GM23338 (cell line): Measurements from ENCODE around the gene PPP1R12C. TPM values are rescaled to one million over a fixed set of nuclear protein-coding genes. Genes with fewer than 3 reads are reported as not detected.

Experiments
- ATAC-seq: fragments of 200-7000 bp; cut with Tn5 transposase; 3 replicates; pipeline ENCODE4 v1.9.1; 2020
- DNase-seq: peaks from one replicate; pipeline ENCODE4 v3.0.0-alpha.2; 2015; ENCODE audit warnings: low spot score
- H2AFZ ChIP-seq: fragments of 200-600 bp; sonication (generic); 2 replicates; pipeline ENCODE4 v1.8.0; 2016; ENCODE audit warnings: antibody characterized with exemption, mild to moderate bottlenecking, moderate library complexity
- H3F3A ChIP-seq: fragments of 200-600 bp; sonication (generic); replicated peaks from 2 replicates; pipeline ENCODE4 v1.8.0; 2017; ENCODE audit warnings: antibody characterized with exemption, mixed run types, low read depth
- H3K27ac ChIP-seq: fragments of 200-600 bp; sonication (generic); 2 replicates; pipeline ENCODE4 v1.6.1; 2016; ENCODE audit warnings: low read depth
- H3K27me3 ChIP-seq: fragments of 200-600 bp; sonication (generic); 2 replicates; pipeline ENCODE4 v1.8.0; 2016; ENCODE audit warnings: mild to moderate bottlenecking, mixed run types, moderate library complexity; ENCODE audit not compliant: insufficient read depth
- H3K36me3 ChIP-seq: fragments of 200-600 bp; sonication (generic); 2 replicates; pipeline ENCODE4 v1.8.0; 2016; ENCODE audit warnings: mild to moderate bottlenecking; ENCODE audit not compliant: insufficient read depth
- H3K4me1 ChIP-seq: fragments of 200-600 bp; sonication (generic); 2 replicates; pipeline ENCODE4 v1.8.0; 2016; ENCODE audit warnings: mild to moderate bottlenecking, moderate library complexity; ENCODE audit not compliant: insufficient read depth
- H3K4me2 ChIP-seq: fragments of 200-600 bp; sonication (generic); 2 replicates; pipeline ENCODE4 v1.7.1; 2017; ENCODE audit warnings: mixed run types
- H3K4me3 ChIP-seq: fragments of 200-600 bp; sonication (generic); 2 replicates; pipeline ENCODE4 v1.6.1; 2016; ENCODE audit warnings: mixed run types
- H3K79me2 ChIP-seq: fragments of 200-600 bp; sonication (generic); replicated peaks from 2 replicates; pipeline ENCODE4 v1.8.0; 2017; ENCODE audit warnings: mild to moderate bottlenecking; ENCODE audit not compliant: insufficient read depth
- H3K9me2 ChIP-seq: fragments of 200-600 bp; sonication (generic); 2 replicates; pipeline ENCODE4 v1.8.0; 2017; ENCODE audit not compliant: insufficient read depth
- H4K20me1 ChIP-seq: fragments of 200-600 bp; sonication (generic); replicated peaks from 2 replicates; pipeline ENCODE4 v1.8.0; 2017; ENCODE audit warnings: mild to moderate bottlenecking; ENCODE audit not compliant: insufficient read depth
- H3K27ac Mint-ChIP-seq: 2 replicates; pipeline ENCODE4 v1.8.0; 2020; ENCODE audit warnings: inconsistent platforms, mild to moderate bottlenecking, moderate library complexity, mixed read lengths
- H3K27me3 Mint-ChIP-seq: 3 replicates; pipeline ENCODE4 v1.8.0; 2022; ENCODE audit warnings: low read depth, mild to moderate bottlenecking, moderate library complexity, mixed read lengths, inconsistent platforms; ENCODE audit not compliant: insufficient read depth, poor library complexity
- H3K36me3 Mint-ChIP-seq: 3 replicates; pipeline ENCODE4 v1.8.0; 2021; ENCODE audit warnings: low read depth, mild to moderate bottlenecking, inconsistent platforms, moderate library complexity, mixed read lengths
- H3K4me1 Mint-ChIP-seq: 3 replicates; pipeline ENCODE4 v1.8.0; 2020; ENCODE audit warnings: mild to moderate bottlenecking, inconsistent platforms, mixed read lengths
- H3K4me3 Mint-ChIP-seq: 3 replicates; pipeline ENCODE4 v1.8.0; 2021; ENCODE audit warnings: moderate library complexity, mild to moderate bottlenecking, inconsistent platforms, mixed read lengths
- H3K9me3 Mint-ChIP-seq: 3 replicates; pipeline ENCODE4 v1.8.0; 2020; ENCODE audit warnings: moderate library complexity, mild to moderate bottlenecking, inconsistent platforms, mixed read lengths
- CREB1 ChIP-seq: fragments of 250-450 bp; sonication (Bioruptor Pico); IDR thresholded peaks from 2 replicates; pipeline ENCODE4 v1.5.0; 2020; ENCODE audit warnings: low read depth, mild to moderate bottlenecking, moderate library complexity
- EZH2phosphoT487 ChIP-seq: fragments of 200-600 bp; sonication (generic); IDR thresholded peaks from one replicate; pipeline ENCODE4 v1.8.1; 2018; ENCODE audit warnings: antibody characterized with exemption; ENCODE audit not compliant: unreplicated experiment
- JUNB ChIP-seq: IDR thresholded peaks from one replicate; pipeline ENCODE4 v1.6.1; 2016; ENCODE audit warnings: antibody characterized with exemption; ENCODE audit not compliant: unreplicated experiment
- POLR2AphosphoS5 ChIP-seq: IDR thresholded peaks from 2 replicates; pipeline ENCODE4 v1.6.1; 2016; ENCODE audit warnings: antibody characterized with exemption, low read depth
- REST ChIP-seq: IDR thresholded peaks from one replicate; pipeline ENCODE4 v1.6.1; 2018; ENCODE audit warnings: antibody characterized with exemption; ENCODE audit not compliant: unreplicated experiment
- ZNF114 ChIP-seq: fragments of 250-450 bp; sonication (Bioruptor Pico); IDR thresholded peaks from 2 replicates; pipeline ENCODE4 v1.5.0; 2020; ENCODE audit warnings: mild to moderate bottlenecking, moderate library complexity
- ZNF331 ChIP-seq: fragments of 250-450 bp; sonication (Bioruptor Pico); IDR thresholded peaks from 2 replicates; pipeline ENCODE4 v1.5.0; 2020; ENCODE audit warnings: low read depth, mild to moderate bottlenecking, moderate library complexity
- ZNF462 ChIP-seq: fragments of 250-450 bp; sonication (Bioruptor Pico); IDR thresholded peaks from 2 replicates; pipeline ENCODE4 v1.5.0; 2020; ENCODE audit warnings: mild to moderate bottlenecking, moderate library complexity
- polyA plus RNA-seq: library from polyadenylated mRNA; unstranded; fragments of >200 nt; fragmentation: Nextera tagmentation; extraction: Ambion mirVana; gene quantifications from 2 replicates; pipeline ENCODE4 v1.2.1, GENCODE V29; 2016
- total RNA-seq: library from RNA; depleted of rRNA; stranded (reverse); fragments of >200 nt; shearing (Covaris generic); gene quantifications from 2 replicates; pipeline ENCODE4 v1.2.3, GENCODE V29; 2014
- TF ChIP-seq, protein P1 (sequence below), 2 experiments: fragments of 200-600 bp in 1 of 2; sonication (generic) in 1 of 2; conservative IDR thresholded peaks; 2 replicates each; pipeline versions ENCODE4 v1.5.1 to v1.6.1; 2016 to 2017; ENCODE audit warnings: antibody characterized with exemption in 2 of 2, low read depth in 2 of 2, mild to moderate bottlenecking in 2 of 2, moderate library complexity in 1 of 2

PPP1R12C gene
- total and polyA plus RNA-seq, 2 experiments from 2014 or later, result 33.2 to 83.9 TPM

DNA sequence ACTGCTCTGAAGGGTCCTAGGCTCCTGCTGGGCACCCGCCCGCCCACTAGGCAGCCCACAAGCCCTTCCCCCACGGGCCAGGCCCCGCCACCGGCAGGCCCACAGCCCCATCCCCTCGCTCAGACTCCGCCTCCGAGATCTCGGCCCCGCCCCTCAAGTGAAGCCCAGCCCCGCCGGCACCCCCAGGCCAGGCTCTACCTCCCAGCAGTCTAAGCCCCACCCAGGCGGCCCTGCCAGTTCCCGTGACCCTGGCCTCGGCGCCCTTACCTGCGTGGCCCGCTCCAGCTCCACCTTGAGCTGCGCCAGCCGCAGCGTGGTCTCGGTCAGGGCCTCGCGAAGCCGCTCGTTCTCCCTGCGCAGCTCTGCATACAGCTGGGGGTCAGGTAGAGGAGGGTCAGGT is 25.5 kb downstream of the PPP1R12C start:
- DNase-seq (peak; percentile 92), ATAC-seq (peak; percentile 45)
- Histone ChIP-seq H3K27me3 (no peaks in the 10 kb centered on the region), H3F3A (peaks cover 17% of the 10 kb centered on the region; the same call in 1 of the 2 replicates), H3K9me2 (no peaks in the 10 kb centered on the region), H3K36me3 (no peaks in the 10 kb centered on the region), H3K79me2 (no peaks in the 10 kb centered on the region), H3K4me2 (peak overlapping the region; percentile 92), H3K4me1 (peaks cover 26% of the 10 kb centered on the region), H3K27ac (no peak overlapping the region), H2AFZ (0 out of 2 replicates have a peak overlapping the region, but pooled peaks have one; percentile 84), H3K4me3 (peak overlapping the region; percentile 80), H4K20me1 (peaks cover 5% of the 10 kb centered on the region)
- H3K4me3 Mint-ChIP-seq, result peak overlapping the region; percentile 64
- peaks cover 23% of the 10 kb centered on the region for H3K36me3 Mint-ChIP-seq
- H3K4me1 Mint-ChIP-seq, result peaks cover 39% of the 10 kb centered on the region
- no peak overlapping the region for H3K27ac Mint-ChIP-seq
- H3K9me3 Mint-ChIP-seq, result no peaks in the 10 kb centered on the region; the same call in 2 of the 3 replicates
- TF ChIP-seq CREB1 (CRISPR knock-in tag), result no peak
- TF ChIP-seq POLR2AphosphoS5, result peak; percentile 45; the same call in 1 of the 2 replicates
- H3K27me3 Mint-ChIP-seq, result peaks cover 37% of the 10 kb centered on the region

DNA sequence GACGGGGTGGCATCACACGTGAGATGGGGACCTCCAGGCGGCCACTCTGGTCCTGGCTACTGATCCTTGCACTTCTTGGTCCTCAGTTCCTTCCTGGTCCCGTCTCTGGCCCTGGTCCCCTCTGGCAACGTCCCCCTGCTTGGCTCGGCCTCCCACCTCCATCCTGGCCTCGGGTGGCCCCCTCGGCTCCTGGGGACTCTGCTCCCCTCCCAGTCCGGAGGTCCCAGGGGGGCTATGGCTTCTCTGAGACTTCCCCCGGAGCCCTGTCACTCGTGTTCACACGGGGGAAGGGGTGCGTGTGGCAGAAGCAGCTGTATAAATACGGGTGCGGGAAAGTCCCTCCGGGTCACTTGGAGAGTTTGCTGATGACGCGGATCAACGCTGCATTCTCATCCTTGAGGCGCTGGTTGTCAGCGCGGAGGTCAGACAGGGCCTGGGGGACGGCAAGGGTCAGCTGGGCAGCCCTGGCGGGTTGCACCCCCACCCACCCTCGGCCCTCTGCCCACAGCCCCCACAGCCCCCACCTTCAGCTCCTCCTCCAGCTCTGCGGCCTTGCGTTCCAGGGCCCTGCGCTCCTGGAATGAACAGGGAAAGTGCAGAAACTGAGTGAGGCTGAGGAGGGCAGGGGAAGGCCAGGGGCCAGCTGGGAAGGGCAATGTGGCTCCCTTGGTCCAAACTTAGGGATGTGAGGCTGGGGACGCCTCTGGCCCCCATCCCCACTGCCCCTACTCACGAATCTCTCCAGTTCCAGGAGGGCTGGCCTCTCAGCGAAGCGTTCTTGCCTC is 26.1 kb downstream of the PPP1R12C start:
- H3K27me3 Mint-ChIP-seq, result peaks cover 39% of the 10 kb centered on the region
- Histone ChIP-seq H3K79me2 (no peaks in the 10 kb centered on the region), H4K20me1 (peaks cover 5% of the 10 kb centered on the region), H3K36me3 (no peaks in the 10 kb centered on the region), H3K27me3 (no peaks in the 10 kb centered on the region), H3K4me2 (peak overlapping the region; percentile 92), H3K4me3 (peak overlapping the region; percentile 80), H3K9me2 (no peaks in the 10 kb centered on the region), H3K27ac (no peak overlapping the region), H2AFZ (no peak overlapping the region), H3K4me1 (peaks cover 26% of the 10 kb centered on the region), H3F3A (peaks cover 17% of the 10 kb centered on the region; the same call in 1 of the 2 replicates)
- 0 out of 3 replicates have a peak overlapping the region, but pooled peaks have one; percentile 64 for H3K4me3 Mint-ChIP-seq
- ATAC-seq (no peak), DNase-seq (no peak)
- peaks cover 39% of the 10 kb centered on the region for H3K4me1 Mint-ChIP-seq
- no peak overlapping the region for H3K27ac Mint-ChIP-seq
- H3K9me3 Mint-ChIP-seq, result no peaks in the 10 kb centered on the region; the same call in 2 of the 3 replicates
- peaks cover 23% of the 10 kb centered on the region for H3K36me3 Mint-ChIP-seq
- no peak for TF ChIP-seq CREB1 (CRISPR knock-in tag)
- TF ChIP-seq ZNF331, result no peak
- no peak for TF ChIP-seq REST
- no peak for TF ChIP-seq ZNF114 (CRISPR knock-in tag)
- no peak for TF ChIP-seq ZNF462 (CRISPR knock-in tag)
- TF ChIP-seq JUNB, result no peak
- TF ChIP-seq, protein P1, sequence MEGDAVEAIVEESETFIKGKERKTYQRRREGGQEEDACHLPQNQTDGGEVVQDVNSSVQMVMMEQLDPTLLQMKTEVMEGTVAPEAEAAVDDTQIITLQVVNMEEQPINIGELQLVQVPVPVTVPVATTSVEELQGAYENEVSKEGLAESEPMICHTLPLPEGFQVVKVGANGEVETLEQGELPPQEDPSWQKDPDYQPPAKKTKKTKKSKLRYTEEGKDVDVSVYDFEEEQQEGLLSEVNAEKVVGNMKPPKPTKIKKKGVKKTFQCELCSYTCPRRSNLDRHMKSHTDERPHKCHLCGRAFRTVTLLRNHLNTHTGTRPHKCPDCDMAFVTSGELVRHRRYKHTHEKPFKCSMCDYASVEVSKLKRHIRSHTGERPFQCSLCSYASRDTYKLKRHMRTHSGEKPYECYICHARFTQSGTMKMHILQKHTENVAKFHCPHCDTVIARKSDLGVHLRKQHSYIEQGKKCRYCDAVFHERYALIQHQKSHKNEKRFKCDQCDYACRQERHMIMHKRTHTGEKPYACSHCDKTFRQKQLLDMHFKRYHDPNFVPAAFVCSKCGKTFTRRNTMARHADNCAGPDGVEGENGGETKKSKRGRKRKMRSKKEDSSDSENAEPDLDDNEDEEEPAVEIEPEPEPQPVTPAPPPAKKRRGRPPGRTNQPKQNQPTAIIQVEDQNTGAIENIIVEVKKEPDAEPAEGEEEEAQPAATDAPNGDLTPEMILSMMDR (conservative IDR thresholded peaks at IDR 0.05; ENCODE audit: low read depth in 2 of 2), result no peak
- TF ChIP-seq EZH2phosphoT487, result no peak
